Pons (tissue), 1 donor: Measurements from ENCODE around the gene TBX6.
"Not testable (repeated sequence)": the region's sequence is repeated elsewhere in the genome, so short reads cannot be mapped to it uniquely, and the experiment has no call there.

ENCODE experiments used
- DNase-seq: peaks from one replicate; pipeline ENCODE4 v3.0.0-alpha.2; 2016; ENCODE audit warnings: low spot score

The TBX6 gene

GRCh38 chr16:30065943-30066760, 25.6 kb downstream of the TBX6 start:
- DNase-seq, result no peak

DNA sequence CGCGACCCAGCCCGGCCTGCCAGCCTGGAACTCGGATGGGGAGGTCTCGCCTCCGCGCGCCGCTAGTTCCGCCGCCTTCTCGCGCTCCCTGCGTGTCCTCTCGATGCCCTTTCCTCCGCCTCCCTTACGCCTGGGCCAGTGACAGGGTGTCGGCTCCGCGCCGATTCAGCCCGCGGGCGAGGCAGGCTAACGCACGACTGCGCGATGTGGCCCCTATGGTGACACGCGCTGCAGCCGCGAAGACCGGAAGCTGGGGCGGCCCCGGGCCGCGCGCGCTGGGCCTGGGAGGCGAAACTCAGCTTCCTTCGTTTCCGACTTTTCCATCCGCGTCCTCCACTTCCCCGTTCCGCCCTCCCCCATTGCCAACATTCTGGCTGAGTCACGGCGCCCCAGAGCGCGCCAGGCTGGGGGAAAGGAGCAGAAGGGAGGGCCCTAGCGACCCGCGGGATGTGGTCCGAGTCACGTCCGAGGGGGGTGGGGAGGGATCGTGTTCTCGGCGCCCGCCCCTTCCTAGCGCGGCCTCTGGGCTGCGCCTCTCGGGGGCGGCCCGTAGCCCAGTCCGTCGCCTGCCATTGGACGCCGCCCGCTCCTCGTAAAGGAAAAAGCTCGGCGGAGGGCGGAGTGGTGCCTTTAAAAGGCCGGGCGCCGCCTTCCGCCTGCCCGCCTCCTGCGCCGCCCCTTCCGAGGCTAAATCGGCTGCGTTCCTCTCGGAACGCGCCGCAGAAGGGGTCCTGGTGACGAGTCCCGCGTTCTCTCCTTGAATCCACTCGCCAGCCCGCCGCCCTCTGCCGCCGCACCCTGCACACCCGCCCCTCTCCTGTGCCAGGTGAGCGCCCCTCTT, 26.4 kb downstream of the TBX6 start, which contains the start of gene ALDOA:
ALDOA (plus strand) TSS at position 659 of the 841 bp plus-strand sequence. CDS start 1,138 bp downstream, outside the sequence.
- DNase-seq, result peak; percentile 97

DNA sequence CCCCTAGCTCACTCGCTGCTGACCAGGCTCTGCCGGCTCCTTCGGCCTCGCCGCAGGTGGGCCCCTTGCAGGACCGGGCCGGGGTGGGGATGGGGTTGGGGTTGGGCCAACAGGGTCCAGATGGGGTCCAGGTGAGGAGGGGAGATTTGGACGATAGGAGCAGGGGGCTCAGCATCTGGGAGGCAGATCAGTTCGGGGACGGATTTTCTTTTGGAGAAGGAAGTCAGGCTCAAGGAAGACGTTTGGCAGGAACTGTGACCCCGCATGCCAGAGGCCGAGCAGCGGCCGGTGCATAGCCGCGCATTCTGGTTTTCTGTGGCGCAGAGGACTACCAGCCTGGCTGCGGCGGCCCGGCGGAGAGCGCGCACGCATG, 27.0 kb downstream of the TBX6 start:
- DNase-seq, result no peak

DNA sequence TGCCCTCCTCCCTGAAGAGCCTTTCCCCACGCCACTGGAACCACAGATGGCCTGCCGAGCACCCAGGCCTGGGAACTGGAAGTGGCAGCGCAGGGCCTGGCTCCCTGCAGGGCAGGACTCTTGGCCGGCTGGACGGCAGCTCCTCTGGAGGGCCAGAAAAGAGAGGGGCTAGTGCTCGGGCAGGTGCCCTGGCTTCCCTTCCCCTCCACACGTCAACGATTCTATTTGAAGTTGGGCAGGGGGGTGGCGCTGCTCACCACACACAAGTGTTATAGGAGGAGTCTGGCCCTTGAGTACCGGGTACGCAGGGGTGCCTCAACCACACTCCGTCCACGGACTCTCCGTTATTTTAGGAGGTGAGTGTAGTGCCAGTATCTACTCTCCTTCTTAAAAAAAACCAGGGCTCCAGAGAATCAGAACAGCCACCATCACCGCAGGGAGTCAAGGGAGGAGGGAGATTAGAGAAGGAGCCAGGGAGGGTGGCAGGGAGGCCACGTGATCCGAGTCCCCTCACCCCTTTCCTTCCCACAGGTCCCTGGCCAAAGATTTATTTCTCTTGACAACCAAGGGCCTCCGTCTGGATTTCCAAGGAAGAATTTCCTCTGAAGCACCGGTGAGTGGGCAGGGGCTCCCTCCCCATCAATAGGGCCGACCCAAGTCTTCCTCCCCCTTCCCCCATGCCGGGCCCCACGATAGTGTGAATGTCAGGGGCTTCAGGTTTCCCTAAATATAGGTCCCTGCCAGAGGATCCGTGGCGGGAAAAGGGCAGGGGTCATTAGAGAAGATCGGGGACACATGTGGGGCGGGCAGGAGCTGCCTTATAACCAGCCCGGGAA, 27.6 kb downstream of the TBX6 start:
- DNase-seq, result peak; percentile 89

DNA sequence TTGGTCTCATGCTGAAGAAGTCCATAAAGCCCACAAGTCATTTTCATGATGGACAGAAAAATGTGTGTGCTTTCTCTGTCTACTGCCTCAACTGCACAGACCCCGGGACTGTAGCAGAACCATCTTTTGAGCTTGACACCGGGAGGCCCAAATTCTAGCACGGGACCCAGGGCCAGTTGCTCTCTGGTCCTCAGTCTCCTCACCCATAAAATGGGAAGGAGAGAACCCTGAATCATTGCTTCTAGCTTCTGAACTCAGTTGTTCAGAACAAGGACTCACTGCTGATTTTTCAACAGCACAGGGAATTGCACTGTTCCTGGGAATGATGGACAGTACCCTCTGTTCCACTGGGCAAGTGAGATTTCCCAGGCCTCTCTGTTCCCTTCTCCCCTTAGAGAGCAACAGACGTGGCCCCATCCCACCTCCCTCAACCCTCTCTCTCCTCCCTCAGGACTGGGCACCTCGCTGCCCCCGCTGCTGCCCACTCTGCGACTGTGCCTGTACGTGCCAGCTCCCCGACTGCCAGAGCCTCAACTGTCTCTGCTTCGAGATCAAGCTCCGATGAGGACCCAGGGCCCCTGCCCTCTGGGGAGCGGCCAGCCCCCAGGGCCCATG, 28.3 kb downstream of the TBX6 start:
- DNase-seq, result no peak

DNA sequence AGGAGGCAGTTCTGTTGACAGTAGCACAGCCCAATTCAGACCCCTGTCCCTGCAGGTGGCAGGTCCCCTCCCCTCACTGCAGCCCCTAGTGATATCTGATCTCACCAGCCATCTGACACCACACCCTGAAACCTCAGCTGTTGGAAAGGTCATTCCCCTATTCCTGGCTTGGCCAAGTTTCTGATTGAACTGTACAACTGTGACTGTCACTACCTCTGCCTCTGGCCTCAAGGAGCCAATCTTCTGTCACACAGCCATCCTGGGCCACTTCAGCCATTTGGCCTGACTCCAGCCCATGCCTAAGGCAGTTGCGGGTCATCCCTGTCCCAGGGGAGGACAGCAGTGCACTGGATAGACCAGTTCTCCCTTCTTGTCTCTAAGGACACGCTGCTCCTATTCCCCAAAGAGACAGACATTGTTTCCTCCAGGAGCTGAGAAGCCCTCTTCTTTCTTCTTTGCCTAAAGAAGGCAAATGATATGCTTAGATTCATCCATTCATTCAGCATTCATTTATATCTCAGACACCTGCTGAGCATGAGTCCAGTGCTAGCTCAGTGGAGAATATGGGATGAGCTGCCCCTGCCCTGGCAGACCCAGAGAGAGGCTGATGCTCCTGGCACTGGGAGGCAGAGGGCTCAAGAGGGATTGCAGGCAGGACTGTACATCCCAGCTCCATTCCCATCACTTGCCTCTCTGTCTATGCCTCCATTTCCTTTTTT, 30.7 kb downstream of the TBX6 start:
- DNase-seq, result no peak

DNA sequence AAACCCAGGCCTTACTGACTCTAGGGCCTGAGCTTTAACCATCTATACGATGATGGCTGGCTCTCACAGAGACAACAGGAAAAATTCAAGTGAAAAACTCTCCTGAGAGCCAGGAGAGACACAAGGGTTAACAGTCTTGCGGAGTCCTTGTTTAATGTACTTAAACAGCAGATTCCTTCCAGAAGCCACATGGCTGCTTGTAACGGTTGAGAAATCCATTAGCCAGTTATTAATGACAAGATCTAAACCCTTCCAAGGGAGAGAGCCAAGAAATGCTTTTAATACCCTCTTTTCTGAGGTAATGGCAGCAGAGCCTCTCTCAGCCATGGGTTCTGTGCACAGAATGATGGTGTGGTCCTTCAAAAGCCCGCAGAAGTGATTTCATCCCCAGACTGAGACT, 31.4 kb downstream of the TBX6 start:
- no peak for DNase-seq

DNA sequence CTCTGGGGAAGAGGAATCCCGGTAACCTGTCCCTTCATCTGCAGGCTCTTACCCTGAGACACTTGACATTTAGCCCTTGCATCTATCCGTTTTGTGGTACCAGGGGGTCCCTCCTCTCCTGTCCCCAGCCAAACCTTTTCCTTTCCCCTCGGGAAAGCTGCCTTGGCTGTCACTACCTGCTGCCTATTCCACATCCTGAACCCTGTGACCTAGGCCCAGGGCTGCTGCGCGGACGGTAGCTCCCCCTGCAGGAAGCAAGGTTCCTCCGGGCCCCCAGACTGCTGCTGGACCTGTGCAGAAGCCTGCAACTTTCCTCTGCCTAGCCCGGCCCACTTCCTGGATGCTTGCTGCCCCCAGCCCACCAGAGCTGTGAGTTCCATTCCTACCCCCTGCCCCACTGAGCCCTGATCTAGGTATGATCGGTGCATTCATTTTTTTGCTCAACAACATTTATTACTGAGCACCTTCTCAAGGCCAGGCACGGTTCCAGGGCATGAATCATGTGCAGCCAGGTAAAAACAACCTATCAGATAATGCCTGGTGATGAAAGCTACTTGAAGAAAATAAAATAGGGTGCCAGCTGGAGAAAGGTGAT, 36.7 kb downstream of the TBX6 start:
- no peak for DNase-seq

GRCh38 chr16:30054451-30054850, 37.3 kb downstream of the TBX6 start:
- no peak for DNase-seq

GRCh38 chr16:30053376-30054015, 38.2 kb downstream of the TBX6 start:
- no peak for DNase-seq

- peak; percentile 54 for DNase-seq
Measured at GRCh38 chr16:30052671-30053372, 38.9 kb downstream of the TBX6 start.

- no peak for DNase-seq
Measured at GRCh38 chr16:30051518-30051917, 40.2 kb downstream of the TBX6 start.

DNA sequence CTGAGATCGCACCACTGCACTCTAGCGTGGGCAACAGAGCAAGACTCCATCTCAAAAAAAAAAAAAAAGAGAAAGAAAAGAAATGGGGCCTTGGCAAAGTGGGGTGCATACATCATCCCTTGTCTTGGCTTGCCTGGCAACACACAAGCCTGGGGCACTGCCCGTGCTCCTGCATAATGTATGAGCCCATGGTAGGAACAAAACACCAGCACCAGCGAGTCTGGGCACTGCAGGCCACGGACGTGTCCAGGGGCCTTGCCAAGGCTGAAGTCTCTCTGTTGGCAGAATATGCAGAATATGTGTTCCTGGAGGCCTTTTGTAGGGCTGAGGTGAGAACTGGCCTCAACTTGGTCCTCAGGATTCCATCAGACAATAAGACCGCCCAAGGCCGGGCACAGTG, 41.9 kb downstream of the TBX6 start:
- peak; percentile 58 for DNase-seq

- DNase-seq, result no peak
Measured at GRCh38 chr16:30046588-30046987, 45.1 kb downstream of the TBX6 start.

DNA sequence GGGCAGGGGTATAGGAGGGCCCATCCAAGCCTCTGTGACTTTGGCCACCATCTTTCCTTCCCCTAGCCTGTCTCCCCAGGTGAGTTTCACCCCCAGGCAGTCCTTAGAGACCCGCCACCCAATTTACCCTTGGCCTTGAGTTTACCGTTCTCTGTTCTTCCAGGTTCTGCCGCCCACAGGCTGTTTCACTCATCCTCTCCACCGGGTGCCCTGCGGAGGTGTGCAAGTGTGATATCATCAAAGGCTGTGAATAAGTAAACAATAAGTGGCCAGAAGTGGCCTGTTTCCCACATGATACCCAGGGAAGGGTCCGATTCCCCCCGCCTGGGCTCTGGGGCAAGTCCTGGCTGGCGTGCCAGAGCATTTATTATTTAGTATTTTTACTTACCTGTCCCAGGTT, 45.5 kb downstream of the TBX6 start:
- no peak for DNase-seq

DNA sequence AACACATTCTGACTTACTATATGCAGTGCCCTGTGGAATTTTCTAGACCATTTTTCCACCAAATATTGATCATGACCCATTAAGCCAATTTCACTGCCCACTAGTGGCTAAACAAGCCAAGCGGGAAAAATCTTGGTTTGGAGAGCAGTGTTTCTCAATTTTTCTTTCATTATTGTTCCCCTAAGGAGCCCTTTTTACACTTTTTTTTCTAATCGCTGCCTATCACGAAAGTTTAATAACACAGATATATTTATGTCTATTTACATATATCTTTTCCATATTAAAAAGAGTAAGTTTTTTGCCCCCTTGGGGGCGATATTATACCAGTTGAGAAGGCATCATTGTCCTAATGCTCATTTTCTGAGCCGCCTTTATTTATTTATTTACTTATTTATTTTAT, 49.9 kb downstream of the TBX6 start:
- DNase-seq, result no peak

DNA sequence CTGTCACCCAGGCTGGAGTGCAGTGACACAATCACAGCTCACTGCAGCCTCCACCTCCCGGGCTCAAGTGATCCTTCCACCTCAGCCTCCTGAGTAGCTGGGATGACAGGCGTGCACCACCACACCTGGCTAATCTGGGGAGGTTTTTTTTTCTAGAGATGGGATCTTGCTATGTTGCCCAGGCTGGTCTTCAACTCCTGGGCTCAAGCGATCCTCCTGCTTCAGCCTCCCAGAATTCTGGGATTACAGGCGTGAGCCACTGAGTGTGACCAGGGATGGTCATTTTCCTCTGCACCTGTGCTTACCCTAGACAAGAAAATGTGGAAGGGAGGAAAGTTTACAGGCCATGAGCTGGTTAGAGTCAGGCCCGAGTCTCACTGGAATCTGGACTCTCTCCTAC, 51.0 kb downstream of the TBX6 start:
- not testable (repeated sequence) for DNase-seq

DNA sequence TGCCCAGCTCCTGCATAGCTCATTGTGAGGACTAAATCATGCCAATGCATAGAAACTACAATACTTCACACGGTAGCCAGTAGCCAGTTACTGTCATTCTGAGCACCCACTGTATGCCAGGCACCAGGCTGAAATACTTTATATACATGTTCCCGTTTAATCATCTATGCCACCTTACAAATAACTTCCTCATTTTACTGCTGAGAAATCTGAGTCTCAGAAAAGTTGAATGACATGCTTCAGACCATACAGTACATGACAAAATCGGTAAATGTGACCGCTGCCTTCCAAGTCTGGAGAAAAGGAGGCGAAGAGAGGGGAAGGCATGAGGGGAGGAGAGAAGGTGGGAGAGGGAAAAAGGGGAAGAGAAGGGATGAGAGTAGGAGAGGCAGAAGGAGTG, 51.5 kb downstream of the TBX6 start:
- no peak for DNase-seq
